ENCODE results near the gene CYP2W1.

The CYP2W1 gene

GRCh38 chr7:983004-983615 lies at the start of gene CYP2W1:
TSS of gene CYP2W1 (plus strand) at chr7:983181. CDS start at chr7:983212, 31 bp downstream.
- DNase-seq (ENCODE audit: low spot score) = no peak
- H3K4me3 ChIP-seq = no peak within 1 kb of the TSS
- TF ChIP-seq CTCF (IDR thresholded peaks at IDR 0.05) = no peak
- no peak within 1 kb of the TSS for H3K27ac ChIP-seq

GRCh38 chr7:934469-935163 lies 48.4 kb upstream of the CYP2W1 start:
- Histone ChIP-seq H3K27ac (no peak overlapping the region), H3K4me3 (no peak overlapping the region)
- no peak for TF ChIP-seq CTCF (IDR thresholded peaks at IDR 0.05)
- DNase-seq (ENCODE audit: low spot score) = no peak

- no peak for TF ChIP-seq CTCF (IDR thresholded peaks at IDR 0.05)
- no peak overlapping the region for H3K4me3 ChIP-seq
- H3K27ac ChIP-seq = no peak overlapping the region
- DNase-seq (ENCODE audit: low spot score) = no peak
Observed at GRCh38 chr7:935164-935873, 47.7 kb upstream of the CYP2W1 start.

GRCh38 chr7:935874-936385 lies 47.1 kb upstream of the CYP2W1 start:
- DNase-seq (ENCODE audit: low spot score) = no peak
- no peak for TF ChIP-seq CTCF (IDR thresholded peaks at IDR 0.05)
- Histone ChIP-seq H3K4me3 (no peak overlapping the region), H3K27ac (no peak overlapping the region)

GRCh38 chr7:936386-937054 lies 46.5 kb upstream of the CYP2W1 start:
- DNase-seq (ENCODE audit: low spot score) = no peak
- Histone ChIP-seq H3K27ac (no peak overlapping the region), H3K4me3 (no peak overlapping the region)
- TF ChIP-seq CTCF (IDR thresholded peaks at IDR 0.05) = no peak

- no peak for TF ChIP-seq CTCF (IDR thresholded peaks at IDR 0.05)
- H3K27ac ChIP-seq = no peak overlapping the region
- DNase-seq (ENCODE audit: low spot score) = no peak
- H3K4me3 ChIP-seq = no peak overlapping the region
Observed at GRCh38 chr7:937856-938484, 45.0 kb upstream of the CYP2W1 start.
